Smooth muscle cell of the umbilical artery (primary cell): Measurements from ENCODE around the gene KCNK13. TPM values are rescaled to one million over a fixed set of nuclear protein-coding genes. Genes with fewer than 3 reads are reported as not detected.

Experiments used
- total RNA-seq: library from RNA; depleted of rRNA; stranded (reverse); fragments of >200 nt; gene quantifications from 2 replicates; pipeline ENCODE4 v1.2.3, GENCODE V29; 2014

Gene KCNK13
- total RNA-seq = 2.7 and 6.1 TPM in 2 replicates

GRCh38 chr14:90061685-90062126 is at the start of gene KCNK13:
KCNK13 (plus strand) TSS chr14:90061994; CDS start chr14:90062206, 212 bp downstream.

Other genes starting within 250 kb of the KCNK13 start
- 3.9 and 6.5 TPM in 2 replicates for gene EFCAB11, start 107.3 kb upstream of the KCNK13 start, total RNA-seq
- gene TDP1, start 106.1 kb upstream of the KCNK13 start, total RNA-seq = 19.3 and 31.1 TPM in 2 replicates
- 184 and 223 TPM in 2 replicates for gene PSMC1, start 194.6 kb downstream of the KCNK13 start, total RNA-seq